Uterus (tissue), 4 donors: ENCODE results near the gene SKIL. TPM values are rescaled to one million over a fixed set of nuclear protein-coding genes. Genes with fewer than 3 reads are reported as not detected.

ENCODE experiments used
- DNase-seq, 2 donors: peaks; one replicate each; pipeline ENCODE4 v3.0.0-alpha.2; 2019 to 2020
- H3K27ac ChIP-seq, 2 donors: fragments of 200-600 bp; sonication (generic); 1 replicate in 1 of 2; 2 replicates in 1 of 2; pipeline ENCODE4 v1.5.1; 2016 to 2018
- H3K27me3 ChIP-seq, 2 donors: fragments of 200-600 bp; sonication (generic); one replicate each; pipeline ENCODE4 v1.5.1; 2018 to 2019; ENCODE audit warnings: control low read depth in 1 of 2
- H3K36me3 ChIP-seq, 2 donors: fragments of 200-600 bp; sonication (generic); one replicate each; pipeline ENCODE4 v1.5.1; 2019; ENCODE audit warnings: control low read depth in 1 of 2
- H3K4me1 ChIP-seq, 2 donors: fragments of 200-600 bp; sonication (generic); one replicate each; pipeline ENCODE4 v1.5.1; 2018 to 2019; ENCODE audit warnings: control low read depth in 1 of 2
- H3K4me3 ChIP-seq, 2 donors: fragments of 200-600 bp; sonication (generic); 1 replicate in 1 of 2; 2 replicates in 1 of 2; pipeline ENCODE4 v1.5.1; 2018 to 2019; ENCODE audit warnings: mild to moderate bottlenecking in 1 of 2
- H3K9me3 ChIP-seq, 2 donors: fragments of 200-600 bp; sonication (generic); one replicate each; pipeline ENCODE4 v1.5.1; 2019; ENCODE audit warnings: control low read depth in 1 of 2
- CTCF ChIP-seq, 4 experiments: fragments of 200-600 bp in 2 of 4; fragments of 450-650 bp in 2 of 4; sonication (generic) in 2 of 4; IDR thresholded peaks; one replicate each; pipeline ENCODE4 v1.5.1; 2016 to 2019; ENCODE audit warnings: antibody characterized with exemption in 4 of 4, mild to moderate bottlenecking in 2 of 4, moderate library complexity in 1 of 4
- POLR2A ChIP-seq, 2 donors: fragments of 450-650 bp; IDR thresholded peaks; one replicate each; pipeline ENCODE4 v1.6.1; 2016; ENCODE audit warnings: antibody characterized with exemption in 2 of 2, mild to moderate bottlenecking in 1 of 2, moderate library complexity in 1 of 2
- intact Hi-C: fragments of 100-400 bp; cut with DNase I; formaldehyde crosslinking; loops from one replicate; pipeline ENCODE4 v1.15.1; 2023; ENCODE audit warnings: low total_unique reads
- total RNA-seq, 4 donors: library from RNA; depleted of rRNA in 3 of 4; stranded (reverse); fragments of >200 nt in 3 of 4; gene quantifications; one replicate each; pipeline versions ENCODE4 v1.1.0 to v1.2.4, GENCODE V29; 2014 to 2023
- donor health status: DM: yes; HTN: yes; CAD: no.

Gene SKIL
- total RNA-seq, 4 donors from 2014 or later = 34.3 to 143 (median 51.2) TPM

GRCh38 chr3:170358042-170359010 lies 811 bp downstream of the SKIL start:
- H3K9me3 ChIP-seq = no peaks in the 10 kb centered on the region
- H3K27me3 ChIP-seq = no peaks in the 10 kb centered on the region
- intact Hi-C loops = loop anchor here (5.0 kb wide), 1 partner anchor 59 kb away; the partner anchor contains the start of gene CLDN11
- H3K36me3 ChIP-seq = no peaks in the 10 kb centered on the region
- H3K27ac ChIP-seq = peak overlapping the region; percentile 95 to 98
- H3K4me1 ChIP-seq = peaks cover 3 to 4% of the 10 kb centered on the region in 2 donors
- DNase-seq = peak; percentile 82 to 85
- peak overlapping the region; percentile 78 to 93 for H3K4me3 ChIP-seq
- TF ChIP-seq POLR2A (IDR thresholded peaks at IDR 0.05) = no peak
- TF ChIP-seq CTCF (IDR thresholded peaks at IDR 0.05) = peak in 1 of 4 experiments; percentile 15

GRCh38 chr3:170359178-170359704 lies 1.7 kb downstream of the SKIL start:
- H3K27me3 ChIP-seq = no peaks in the 10 kb centered on the region
- peak overlapping the region; percentile 95 to 98 for H3K27ac ChIP-seq
- intact Hi-C loops = loop anchor here (5.0 kb wide), 1 partner anchor 58 kb away; the partner anchor contains the start of gene CLDN11
- peaks cover 3 to 4% of the 10 kb centered on the region in 2 donors for H3K4me1 ChIP-seq
- DNase-seq = no peak
- no peaks in the 10 kb centered on the region for H3K36me3 ChIP-seq
- TF ChIP-seq POLR2A (IDR thresholded peaks at IDR 0.05) (no peak), CTCF (IDR thresholded peaks at IDR 0.05) (no peak)
- H3K4me3 ChIP-seq = peak overlapping the region in 1 of 2 donors; percentile 78
- H3K9me3 ChIP-seq = no peaks in the 10 kb centered on the region

- no peak overlapping the region for H3K4me3 ChIP-seq
- no peaks in the 10 kb centered on the region for H3K36me3 ChIP-seq
- no peak for DNase-seq
- no peak overlapping the region for H3K27ac ChIP-seq
- H3K4me1 ChIP-seq = peaks cover 3 to 10% of the 10 kb centered on the region in 2 donors
- TF ChIP-seq POLR2A (IDR thresholded peaks at IDR 0.05) = no peak
- no peak for TF ChIP-seq CTCF (IDR thresholded peaks at IDR 0.05)
- intact Hi-C loops = no loop called here
- H3K27me3 ChIP-seq = no peaks in the 10 kb centered on the region
- no peaks in the 10 kb centered on the region for H3K9me3 ChIP-seq
Measured at GRCh38 chr3:170360466-170360865, 3.0 kb downstream of the SKIL start.

- Histone ChIP-seq H3K4me1 (peaks cover 3 to 11% of the 10 kb centered on the region in 2 donors), H3K4me3 (no peak overlapping the region), H3K27ac (no peak overlapping the region), H3K36me3 (no peaks in the 10 kb centered on the region), H3K27me3 (no peaks in the 10 kb centered on the region), H3K9me3 (no peaks in the 10 kb centered on the region)
- DNase-seq = no peak
- TF ChIP-seq CTCF (IDR thresholded peaks at IDR 0.05) (no peak), POLR2A (IDR thresholded peaks at IDR 0.05) (no peak)
- intact Hi-C loops = no loop called here
Measured at GRCh38 chr3:170360916-170361315, 3.4 kb downstream of the SKIL start.

GRCh38 chr3:170361711-170362110 lies 4.2 kb downstream of the SKIL start:
- H3K9me3 ChIP-seq = no peaks in the 10 kb centered on the region
- no peaks in the 10 kb centered on the region for H3K36me3 ChIP-seq
- TF ChIP-seq CTCF (IDR thresholded peaks at IDR 0.05) = no peak
- TF ChIP-seq POLR2A (IDR thresholded peaks at IDR 0.05) = no peak
- H3K27me3 ChIP-seq = no peaks in the 10 kb centered on the region
- H3K27ac ChIP-seq = no peak overlapping the region
- intact Hi-C loops = no loop called here
- H3K4me3 ChIP-seq = no peak overlapping the region
- no peak for DNase-seq
- peaks cover 3 to 11% of the 10 kb centered on the region in 2 donors for H3K4me1 ChIP-seq
